Transverse colon (tissue), 4 donors: ENCODE data around the gene DGKG.

ENCODE experiments used
- EP300 ChIP-seq: sonication (generic); formaldehyde crosslinking; IDR thresholded peaks from one replicate; pipeline ENCODE4 v1.6.1; 2017; ENCODE audit warnings: antibody characterized with exemption, low read depth
- POLR2A ChIP-seq: fragments of 450-650 bp; IDR thresholded peaks from one replicate; pipeline ENCODE4 v1.6.1; 2016; ENCODE audit warnings: antibody characterized with exemption, mild to moderate bottlenecking, moderate library complexity
- POLR2AphosphoS5 ChIP-seq, 3 donors: sonication (generic); formaldehyde crosslinking; IDR thresholded peaks; one replicate each; pipeline ENCODE4 v1.6.1; 2016; ENCODE audit warnings: antibody characterized with exemption in 3 of 3
- TF ChIP-seq, protein P1 (sequence below), 5 experiments: fragments of 200-600 bp in 3 of 5; fragments of 450-650 bp in 2 of 5; sonication (generic) in 3 of 5; IDR thresholded peaks; 1 replicate in 2 of 5; 2 replicates in 3 of 5; pipeline ENCODE4 v1.5.1; 2016 to 2017; ENCODE audit warnings: antibody characterized with exemption in 5 of 5, inconsistent platforms in 3 of 5, mild to moderate bottlenecking in 2 of 5, moderate library complexity in 1 of 5

DNA sequence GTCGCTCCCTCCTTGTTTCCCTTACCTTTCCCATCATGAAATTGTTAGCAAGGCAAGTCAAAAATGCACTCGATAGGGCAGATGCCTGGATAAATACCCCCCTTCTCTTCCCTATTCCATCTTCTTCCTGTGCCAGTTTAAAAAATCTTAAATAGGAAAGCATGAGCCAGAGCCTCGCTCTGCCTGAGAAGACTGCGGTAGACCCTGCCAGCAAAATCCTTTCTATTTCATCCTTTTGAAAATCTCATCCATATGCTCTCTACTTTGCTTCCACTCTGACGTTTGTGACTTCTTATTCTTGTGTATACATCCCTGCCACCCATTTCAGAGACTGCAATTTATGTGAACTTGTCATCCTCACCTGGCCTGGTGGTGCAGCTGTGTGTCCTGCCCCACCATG, 138.6 kb downstream of the DGKG start:
- TF ChIP-seq, protein P1, sequence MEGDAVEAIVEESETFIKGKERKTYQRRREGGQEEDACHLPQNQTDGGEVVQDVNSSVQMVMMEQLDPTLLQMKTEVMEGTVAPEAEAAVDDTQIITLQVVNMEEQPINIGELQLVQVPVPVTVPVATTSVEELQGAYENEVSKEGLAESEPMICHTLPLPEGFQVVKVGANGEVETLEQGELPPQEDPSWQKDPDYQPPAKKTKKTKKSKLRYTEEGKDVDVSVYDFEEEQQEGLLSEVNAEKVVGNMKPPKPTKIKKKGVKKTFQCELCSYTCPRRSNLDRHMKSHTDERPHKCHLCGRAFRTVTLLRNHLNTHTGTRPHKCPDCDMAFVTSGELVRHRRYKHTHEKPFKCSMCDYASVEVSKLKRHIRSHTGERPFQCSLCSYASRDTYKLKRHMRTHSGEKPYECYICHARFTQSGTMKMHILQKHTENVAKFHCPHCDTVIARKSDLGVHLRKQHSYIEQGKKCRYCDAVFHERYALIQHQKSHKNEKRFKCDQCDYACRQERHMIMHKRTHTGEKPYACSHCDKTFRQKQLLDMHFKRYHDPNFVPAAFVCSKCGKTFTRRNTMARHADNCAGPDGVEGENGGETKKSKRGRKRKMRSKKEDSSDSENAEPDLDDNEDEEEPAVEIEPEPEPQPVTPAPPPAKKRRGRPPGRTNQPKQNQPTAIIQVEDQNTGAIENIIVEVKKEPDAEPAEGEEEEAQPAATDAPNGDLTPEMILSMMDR (IDR thresholded peaks at IDR 0.05) = no peak
- no peak for TF ChIP-seq EP300
- TF ChIP-seq POLR2A = no peak
- no peak for TF ChIP-seq POLR2AphosphoS5 (IDR thresholded peaks at IDR 0.05)
